GM19328 (cell line): ENCODE data around the gene ABI3BP.

Experiments
- ATAC-seq: cut with Tn5 transposase; IDR thresholded peaks from one replicate; pipeline ENCODE4 v1.9.1; 2021; ENCODE audit warnings: mild to moderate bottlenecking, moderate library complexity; ENCODE audit not compliant: unreplicated experiment

The ABI3BP gene

GRCh38 chr3:100844063-100844936 is 148.9 kb downstream of the ABI3BP start:
- no peak for ATAC-seq

GRCh38 chr3:100838157-100838556 is 155.1 kb downstream of the ABI3BP start:
- ATAC-seq = no peak

- ATAC-seq = no peak
These were observed 156.6 kb downstream of the ABI3BP start for GRCh38 chr3:100836661-100837060.

GRCh38 chr3:100834332-100834731 is 158.9 kb downstream of the ABI3BP start:
- ATAC-seq = no peak

GRCh38 chr3:100833483-100833882 is 159.7 kb downstream of the ABI3BP start:
- ATAC-seq = no peak

GRCh38 chr3:100831629-100832028 is 161.6 kb downstream of the ABI3BP start:
- ATAC-seq = no peak

- ATAC-seq = no peak
These were observed 162.3 kb downstream of the ABI3BP start for GRCh38 chr3:100830931-100831330.

- ATAC-seq = no peak
These were observed 167.6 kb downstream of the ABI3BP start for GRCh38 chr3:100825574-100825973.

- no peak for ATAC-seq
These were observed 177.6 kb downstream of the ABI3BP start for GRCh38 chr3:100815583-100815982.

GRCh38 chr3:100813828-100814227 is 179.4 kb downstream of the ABI3BP start:
- ATAC-seq = no peak

GRCh38 chr3:100811779-100812507 is 181.3 kb downstream of the ABI3BP start:
- ATAC-seq = no peak

GRCh38 chr3:100810671-100811070 is 182.6 kb downstream of the ABI3BP start:
- ATAC-seq = no peak

- ATAC-seq = no peak
These were observed 188.6 kb downstream of the ABI3BP start for GRCh38 chr3:100804631-100805030.

- ATAC-seq = no peak
These were observed 189.5 kb downstream of the ABI3BP start for GRCh38 chr3:100803711-100804110.

- ATAC-seq = no peak
These were observed 191.1 kb downstream of the ABI3BP start for GRCh38 chr3:100802126-100802525.

- no peak for ATAC-seq
These were observed 195.2 kb downstream of the ABI3BP start for GRCh38 chr3:100798012-100798411.

GRCh38 chr3:100796556-100796955 is 196.7 kb downstream of the ABI3BP start:
- no peak for ATAC-seq

GRCh38 chr3:100789579-100789978 is 203.6 kb downstream of the ABI3BP start:
- no peak for ATAC-seq

- ATAC-seq = no peak
These were observed 209.6 kb downstream of the ABI3BP start for GRCh38 chr3:100783619-100784018.

GRCh38 chr3:100782906-100783305 is 210.3 kb downstream of the ABI3BP start:
- no peak for ATAC-seq

- ATAC-seq = no peak
These were observed 210.9 kb downstream of the ABI3BP start for GRCh38 chr3:100782348-100782747.

- ATAC-seq = no peak
These were observed 211.9 kb downstream of the ABI3BP start for GRCh38 chr3:100781301-100781700.
